HEK293 (cell line): Measurements from ENCODE around the gene DBI.

Experiments
- CTCF ChIP-seq: fragments of 450-650 bp; formaldehyde crosslinking; IDR thresholded peaks from 2 replicates; pipeline ENCODE4 v1.5.1; 2016; ENCODE audit warnings: missing biosample characterization, missing genetic modification characterization
- HOXD13 ChIP-seq: sonication (generic); formaldehyde crosslinking; IDR thresholded peaks from 2 replicates; pipeline ENCODE4 v1.8.0; 2022; ENCODE audit warnings: missing genetic modification reagents, borderline replicate concordance
- ZBTB11 ChIP-seq: fragments of 450-650 bp; formaldehyde crosslinking; conservative IDR thresholded peaks from 2 replicates; pipeline ENCODE4 v1.5.1; 2016; ENCODE audit warnings: low read depth, missing biosample characterization, missing genetic modification characterization

- TF ChIP-seq ZBTB11 (tag by site-specific recombination), result no peak
- no peak for TF ChIP-seq CTCF
- no peak for TF ChIP-seq HOXD13 (CRISPR knock-in tag)
Measured at GRCh38 chr2:119319593-119319992, 47.2 kb upstream of the DBI start.
